Neural progenitor cell (in vitro differentiated cells): ENCODE data around the gene HOXC9. TPM values are rescaled to one million over a fixed set of nuclear protein-coding genes. Genes with fewer than 3 reads are reported as not detected.

Source experiments
- DNase-seq: peaks from one replicate; pipeline ENCODE4 v3.0.0-alpha.2; 2016; ENCODE audit warnings: low spot score
- H2AFZ ChIP-seq: fragments of 200-600 bp; sonication (generic); replicated peaks from 2 replicates; pipeline ENCODE4 v1.6.1; 2016; ENCODE audit warnings: antibody characterized with exemption
- H3F3A ChIP-seq: fragments of 200-600 bp; sonication (generic); 2 replicates; pipeline ENCODE4 v1.6.1; 2016; ENCODE audit warnings: antibody characterized with exemption, low read depth
- H3K27ac ChIP-seq: fragments of 200-600 bp; sonication (generic); 2 replicates; pipeline ENCODE4 v1.5.1; 2016; ENCODE audit warnings: mild to moderate bottlenecking
- H3K27me3 ChIP-seq: fragments of 200-600 bp; sonication (generic); 2 replicates; pipeline ENCODE4 v1.6.1; 2016; ENCODE audit warnings: mild to moderate bottlenecking, moderate library complexity
- H3K36me3 ChIP-seq: fragments of 200-600 bp; sonication (generic); 2 replicates; pipeline ENCODE4 v1.5.1; 2016
- H3K4me1 ChIP-seq: fragments of 200-600 bp; sonication (generic); 2 replicates; pipeline ENCODE4 v1.6.1; 2016; ENCODE audit warnings: mixed run types
- H3K4me2 ChIP-seq: fragments of 200-600 bp; sonication (generic); 2 replicates; pipeline ENCODE4 v1.6.1; 2016
- H3K4me3 ChIP-seq: fragments of 200-600 bp; sonication (generic); 2 replicates; pipeline ENCODE4 v1.5.1; 2016
- H3K79me2 ChIP-seq: fragments of 200-600 bp; sonication (generic); 2 replicates; pipeline ENCODE4 v1.6.1; 2016; ENCODE audit warnings: low read depth
- H3K9ac ChIP-seq: fragments of 200-600 bp; sonication (generic); 2 replicates; pipeline ENCODE4 v1.6.1; 2016
- H3K9me3 ChIP-seq: fragments of 200-600 bp; sonication (generic); 2 replicates; pipeline ENCODE4 v1.5.1; 2016; ENCODE audit warnings: low read depth
- H4K20me1 ChIP-seq: fragments of 200-600 bp; sonication (generic); 2 replicates; pipeline ENCODE4 v1.6.1; 2016; ENCODE audit warnings: low read depth
- H3K27ac Mint-ChIP-seq: 3 replicates; pipeline ENCODE4 v1.8.0; 2021; ENCODE audit warnings: mixed read lengths
- H3K27me3 Mint-ChIP-seq: 2 replicates; pipeline ENCODE4 v1.8.0; 2022; ENCODE audit warnings: low read depth, mild to moderate bottlenecking, inconsistent platforms, moderate library complexity, mixed read lengths; ENCODE audit not compliant: insufficient read depth
- H3K36me3 Mint-ChIP-seq: 3 replicates; pipeline ENCODE4 v1.8.0; 2021; ENCODE audit warnings: mixed read lengths
- H3K4me1 Mint-ChIP-seq: 3 replicates; pipeline ENCODE4 v1.8.0; 2021; ENCODE audit warnings: mixed read lengths
- H3K4me3 Mint-ChIP-seq: 3 replicates; pipeline ENCODE4 v1.8.0; 2021; ENCODE audit warnings: mild to moderate bottlenecking, moderate library complexity, mixed read lengths
- H3K9me3 Mint-ChIP-seq: 3 replicates; pipeline ENCODE4 v1.8.0; 2020; ENCODE audit warnings: mixed read lengths
- CTCF ChIP-seq: fragments of 200-600 bp; sonication (generic); IDR thresholded peaks from 2 replicates; pipeline ENCODE4 v1.5.1; 2017; ENCODE audit warnings: antibody characterized with exemption, mild to moderate bottlenecking
- EZH2 ChIP-seq: fragments of 200-600 bp; sonication (generic); IDR thresholded peaks from 2 replicates; pipeline ENCODE4 v1.6.1; 2017; ENCODE audit warnings: antibody characterized with exemption, mild to moderate bottlenecking, moderate library complexity
- EZH2phosphoT487 ChIP-seq: fragments of 200-600 bp; sonication (generic); IDR thresholded peaks from 2 replicates; pipeline ENCODE4 v1.6.1; 2017; ENCODE audit warnings: antibody characterized with exemption
- total RNA-seq: library from RNA; depleted of rRNA; stranded (reverse); fragments of >200 nt; gene quantifications from 2 replicates; pipeline ENCODE4 v1.2.3, GENCODE V29; 2015; ENCODE audit warnings: low replicate concordance

HOXC9 gene
- total RNA-seq, 1 donor from 2014 or later, result not detected

- H3K27me3 ChIP-seq, result peaks cover 100% of the 10 kb centered on the region
- peaks cover 92% of the 10 kb centered on the region for H4K20me1 ChIP-seq
- no peaks in the 10 kb centered on the region for H3F3A ChIP-seq
- no peaks in the 10 kb centered on the region for H3K4me1 ChIP-seq
- no peak overlapping the region for H2AFZ ChIP-seq
- H3K4me2 ChIP-seq, result no peak overlapping the region
- TF ChIP-seq CTCF (no peak), EZH2 (peak; percentile 95), EZH2phosphoT487 (peak; percentile 95)
- no peaks in the 10 kb centered on the region for H3K9me3 ChIP-seq
- DNase-seq, result no peak
- no peak overlapping the region for H3K9ac ChIP-seq
- H3K27ac Mint-ChIP-seq, result no peak overlapping the region
- H3K27ac ChIP-seq, result no peak overlapping the region
- no peaks in the 10 kb centered on the region for H3K79me2 ChIP-seq
- H3K4me3 Mint-ChIP-seq, result peak overlapping the region; percentile 27
- peaks cover 5% of the 10 kb centered on the region for H3K9me3 Mint-ChIP-seq
- H3K4me3 ChIP-seq, result no peak overlapping the region
- H3K36me3 Mint-ChIP-seq, result no peaks in the 10 kb centered on the region
- H3K27me3 Mint-ChIP-seq, result peaks cover 98% of the 10 kb centered on the region
- H3K4me1 Mint-ChIP-seq, result peaks cover 2% of the 10 kb centered on the region
- no peaks in the 10 kb centered on the region for H3K36me3 ChIP-seq
Measured at GRCh38 chr12:53995378-53996239, 4.4 kb upstream of the HOXC9 start.

GRCh38 chr12:53996240-53997203 lies 3.4 kb upstream of the HOXC9 start:
- no peak for TF ChIP-seq EZH2phosphoT487
- no peak for TF ChIP-seq CTCF
- TF ChIP-seq EZH2, result no peak
- Mint-ChIP-seq H3K4me3 (no peak overlapping the region), H3K9me3 (peaks cover 5% of the 10 kb centered on the region), H3K27ac (no peak overlapping the region), H3K4me1 (peaks cover 2% of the 10 kb centered on the region), H3K36me3 (no peaks in the 10 kb centered on the region), H3K27me3 (peaks cover 98% of the 10 kb centered on the region)
- Histone ChIP-seq H3K27ac (no peak overlapping the region), H3K4me3 (no peak overlapping the region), H3K79me2 (no peaks in the 10 kb centered on the region), H3K9me3 (no peaks in the 10 kb centered on the region), H4K20me1 (peaks cover 92% of the 10 kb centered on the region), H3K4me1 (no peaks in the 10 kb centered on the region), H3K9ac (no peak overlapping the region), H2AFZ (no peak overlapping the region), H3K27me3 (peaks cover 100% of the 10 kb centered on the region), H3K4me2 (no peak overlapping the region), H3F3A (no peaks in the 10 kb centered on the region), H3K36me3 (no peaks in the 10 kb centered on the region)
- no peak for DNase-seq

DNA sequence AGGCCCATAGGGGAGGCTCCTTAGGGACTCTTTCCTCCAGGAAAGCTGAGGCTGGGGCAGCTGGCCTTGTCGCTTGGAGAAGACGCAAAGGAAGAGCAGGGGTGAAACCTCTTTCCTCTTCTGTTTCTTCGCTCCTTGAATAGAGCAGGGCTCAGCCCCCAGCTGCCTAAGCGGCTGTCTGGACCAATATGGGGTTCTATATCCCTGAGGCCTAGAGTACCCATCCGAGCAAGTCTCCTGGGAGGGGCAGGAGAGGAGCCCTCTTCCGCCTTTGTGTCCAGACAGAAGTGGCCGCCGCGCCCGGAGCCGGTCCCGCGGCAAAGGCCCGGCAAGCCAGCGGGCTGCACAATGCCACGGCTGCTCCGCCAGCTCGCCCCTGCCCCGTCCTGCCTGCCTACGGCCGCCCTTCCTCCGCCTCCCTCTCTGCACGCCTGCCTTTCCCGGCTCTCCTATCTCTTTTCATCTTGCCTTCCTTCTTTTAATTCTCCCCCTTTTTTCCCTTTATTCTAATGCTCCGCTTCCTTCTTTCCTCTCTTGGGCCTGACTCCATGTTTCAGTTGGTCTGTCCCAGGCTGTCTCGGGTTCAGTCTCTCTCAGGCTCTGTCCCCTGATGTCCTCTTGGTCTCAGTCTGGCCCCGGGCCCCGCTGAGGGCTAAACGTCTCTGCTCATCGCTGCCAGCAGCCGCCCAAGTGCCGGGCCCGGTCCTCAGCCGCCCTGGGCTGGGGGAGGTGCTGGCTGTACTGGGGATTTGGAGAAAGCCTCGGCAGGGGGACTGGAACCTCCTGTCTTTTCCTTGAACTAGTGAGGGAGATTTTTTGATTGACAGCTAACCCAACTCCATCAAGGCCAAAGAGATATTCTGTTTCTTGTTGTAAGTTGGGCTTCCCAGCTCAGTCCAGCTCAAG lies 2.5 kb upstream of the HOXC9 start:
- H3K9me3 Mint-ChIP-seq, result peaks cover 5% of the 10 kb centered on the region
- TF ChIP-seq EZH2 (peak; percentile 90), EZH2phosphoT487 (peak; percentile 95), CTCF (no peak)
- Histone ChIP-seq H3K4me2 (no peak overlapping the region), H3K4me3 (no peak overlapping the region), H3K27me3 (peaks cover 100% of the 10 kb centered on the region), H3K79me2 (no peaks in the 10 kb centered on the region), H3K27ac (no peak overlapping the region), H3K36me3 (no peaks in the 10 kb centered on the region), H3K4me1 (no peaks in the 10 kb centered on the region), H4K20me1 (peaks cover 95% of the 10 kb centered on the region), H3K9me3 (no peaks in the 10 kb centered on the region), H2AFZ (no peak overlapping the region), H3K9ac (no peak overlapping the region), H3F3A (no peaks in the 10 kb centered on the region)
- no peak overlapping the region for H3K27ac Mint-ChIP-seq
- no peak overlapping the region for H3K4me3 Mint-ChIP-seq
- DNase-seq, result no peak
- peaks cover 98% of the 10 kb centered on the region for H3K27me3 Mint-ChIP-seq
- peaks cover 2% of the 10 kb centered on the region for H3K4me1 Mint-ChIP-seq
- no peaks in the 10 kb centered on the region for H3K36me3 Mint-ChIP-seq
